Esophagus mucosa (tissue), 1 donor: ENCODE data around the gene PPP1R7. TPM values are rescaled to one million over a fixed set of nuclear protein-coding genes. Genes with fewer than 3 reads are reported as not detected.

Source experiments
- ATAC-seq: fragments of 200-7000 bp; cut with Tn5 transposase; one replicate; pipeline ENCODE4 v1.9.1; 2020
- total RNA-seq: library from RNA; stranded (reverse); gene quantifications from one replicate; pipeline ENCODE4 v1.2.4, GENCODE V29; 2023
- donor health status: DM: yes; HTN: yes; CAD: no.

The PPP1R7 gene
- total RNA-seq, 1 donor from 2014 or later: 74.7 TPM

GRCh38 chr2:241232736-241233575 is 82.7 kb downstream of the PPP1R7 start:
- no peak for ATAC-seq

Other genes starting within 250 kb of the PPP1R7 start
- gene CROCC2, start 244.1 kb upstream of the PPP1R7 start, total RNA-seq: 0.12 TPM
- 3.9 TPM for gene SNED1, start 151.8 kb upstream of the PPP1R7 start, total RNA-seq
- gene MTERF4, start 48.2 kb upstream of the PPP1R7 start, total RNA-seq: 23.7 TPM
- 12.2 TPM for gene PASK, start 995 bp upstream of the PPP1R7 start, total RNA-seq
- 0.12 TPM for gene ANO7, start 38.2 kb downstream of the PPP1R7 start, total RNA-seq
- 320 TPM for gene HDLBP, start 165.2 kb downstream of the PPP1R7 start, total RNA-seq
- gene SEPTIN2, start 165.5 kb downstream of the PPP1R7 start, total RNA-seq: 177 TPM
- gene FARP2, start 205.8 kb downstream of the PPP1R7 start, total RNA-seq: 33.5 TPM